ENCODE data around the gene SCYGR1. TPM values are rescaled to one million over a fixed set of nuclear protein-coding genes. Genes with fewer than 3 reads are reported as not detected.

Gene SCYGR1
- total RNA-seq, 6 experiments from 2014 or later, result not detected

DNA sequence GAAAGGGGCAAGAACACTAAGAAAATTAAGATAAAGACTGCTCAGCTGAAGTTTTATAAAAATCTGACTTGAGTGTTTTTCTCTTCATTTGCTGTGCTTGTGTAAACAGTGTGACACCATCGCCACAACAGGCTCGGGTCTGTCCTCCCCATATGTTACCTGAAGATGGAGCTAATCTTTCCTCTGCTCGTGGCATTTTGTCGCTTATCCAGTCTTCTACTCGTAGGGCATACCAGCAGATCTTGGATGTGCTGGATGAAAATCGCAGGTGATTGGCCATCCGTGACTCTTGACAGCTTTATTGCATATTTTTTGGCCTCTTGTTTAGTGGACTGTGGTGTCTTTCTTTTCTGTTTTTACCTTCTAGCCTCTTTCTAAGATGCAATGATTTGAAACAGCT lies 40.6 kb downstream of the SCYGR1 start:
- Mint-ChIP-seq H3K9me3 (no peaks in the 10 kb centered on the region), H3K27me3 (ENCODE audit: insufficient read depth) (no peaks in the 10 kb centered on the region), H3K4me1 (ENCODE audit: low read depth) (0 out of 2 replicates have a peak, but pooled peaks cover 4% of the 10 kb centered on the region), H3K36me3 (ENCODE audit: low read depth) (peaks cover 14% of the 10 kb centered on the region; the same call in 1 of the 2 replicates), H3K4me3 (no peak overlapping the region), H3K27ac (no peak overlapping the region)
- DNase-seq, result no peak
- TF ChIP-seq, protein P1, sequence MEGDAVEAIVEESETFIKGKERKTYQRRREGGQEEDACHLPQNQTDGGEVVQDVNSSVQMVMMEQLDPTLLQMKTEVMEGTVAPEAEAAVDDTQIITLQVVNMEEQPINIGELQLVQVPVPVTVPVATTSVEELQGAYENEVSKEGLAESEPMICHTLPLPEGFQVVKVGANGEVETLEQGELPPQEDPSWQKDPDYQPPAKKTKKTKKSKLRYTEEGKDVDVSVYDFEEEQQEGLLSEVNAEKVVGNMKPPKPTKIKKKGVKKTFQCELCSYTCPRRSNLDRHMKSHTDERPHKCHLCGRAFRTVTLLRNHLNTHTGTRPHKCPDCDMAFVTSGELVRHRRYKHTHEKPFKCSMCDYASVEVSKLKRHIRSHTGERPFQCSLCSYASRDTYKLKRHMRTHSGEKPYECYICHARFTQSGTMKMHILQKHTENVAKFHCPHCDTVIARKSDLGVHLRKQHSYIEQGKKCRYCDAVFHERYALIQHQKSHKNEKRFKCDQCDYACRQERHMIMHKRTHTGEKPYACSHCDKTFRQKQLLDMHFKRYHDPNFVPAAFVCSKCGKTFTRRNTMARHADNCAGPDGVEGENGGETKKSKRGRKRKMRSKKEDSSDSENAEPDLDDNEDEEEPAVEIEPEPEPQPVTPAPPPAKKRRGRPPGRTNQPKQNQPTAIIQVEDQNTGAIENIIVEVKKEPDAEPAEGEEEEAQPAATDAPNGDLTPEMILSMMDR (IDR thresholded peaks at IDR 0.05), result no peak

DNA sequence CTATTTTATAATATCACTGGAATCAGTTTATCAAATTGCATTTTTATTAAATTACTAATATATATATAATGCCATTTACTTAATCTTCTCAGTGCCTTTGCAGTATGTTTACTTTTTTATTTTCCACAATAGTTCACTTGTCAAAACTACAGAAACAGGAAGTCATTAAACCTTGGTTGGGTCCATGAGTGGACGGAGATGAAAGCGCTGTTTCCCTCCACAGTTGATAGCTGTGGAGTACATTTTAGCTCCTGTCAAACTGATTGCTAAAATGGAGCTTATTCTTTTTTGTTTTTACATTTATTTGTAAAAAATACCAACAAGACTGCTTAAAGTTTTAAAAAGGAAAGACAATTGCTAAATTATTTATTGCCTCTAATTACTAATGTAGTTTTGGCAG lies 43.5 kb downstream of the SCYGR1 start:
- TF ChIP-seq, protein P1 (IDR thresholded peaks at IDR 0.05), result no peak
- Mint-ChIP-seq H3K27ac (no peak overlapping the region), H3K4me3 (no peak overlapping the region), H3K27me3 (ENCODE audit: insufficient read depth) (no peaks in the 10 kb centered on the region), H3K36me3 (ENCODE audit: low read depth) (peaks cover 14% of the 10 kb centered on the region; the same call in 1 of the 2 replicates), H3K4me1 (ENCODE audit: low read depth) (0 out of 2 replicates have a peak, but pooled peaks cover 4% of the 10 kb centered on the region), H3K9me3 (no peaks in the 10 kb centered on the region)
- no peak for DNase-seq

DNA sequence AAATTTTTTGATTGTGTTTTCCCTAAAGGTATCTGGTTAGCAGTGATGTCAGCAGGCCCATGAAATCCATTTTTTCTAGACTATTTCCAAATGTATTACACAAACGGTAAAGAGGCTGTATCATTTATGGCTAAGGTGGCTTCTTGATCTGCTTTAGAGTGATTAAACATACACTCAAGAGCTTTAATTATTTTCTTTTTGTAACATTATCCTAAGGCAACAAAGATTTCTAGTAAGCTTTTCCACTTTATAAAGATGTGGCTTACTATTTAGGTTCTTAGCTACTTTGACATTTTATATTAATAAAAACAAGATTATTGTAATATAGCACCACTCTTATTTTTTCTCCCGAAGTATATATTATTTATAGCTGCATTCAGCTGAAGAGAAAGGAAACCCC lies 46.2 kb downstream of the SCYGR1 start:
- H3K27me3 Mint-ChIP-seq (ENCODE audit: insufficient read depth), result no peaks in the 10 kb centered on the region
- no peak for DNase-seq
- H3K4me3 Mint-ChIP-seq, result no peak overlapping the region
- TF ChIP-seq, protein P1 (IDR thresholded peaks at IDR 0.05), result no peak
- H3K36me3 Mint-ChIP-seq (ENCODE audit: low read depth), result peaks cover 10% of the 10 kb centered on the region; the same call in 1 of the 2 replicates
- no peak overlapping the region for H3K27ac Mint-ChIP-seq
- H3K9me3 Mint-ChIP-seq, result no peaks in the 10 kb centered on the region
- 0 out of 2 replicates have a peak, but pooled peaks cover 4% of the 10 kb centered on the region for H3K4me1 Mint-ChIP-seq (ENCODE audit: low read depth)

DNA sequence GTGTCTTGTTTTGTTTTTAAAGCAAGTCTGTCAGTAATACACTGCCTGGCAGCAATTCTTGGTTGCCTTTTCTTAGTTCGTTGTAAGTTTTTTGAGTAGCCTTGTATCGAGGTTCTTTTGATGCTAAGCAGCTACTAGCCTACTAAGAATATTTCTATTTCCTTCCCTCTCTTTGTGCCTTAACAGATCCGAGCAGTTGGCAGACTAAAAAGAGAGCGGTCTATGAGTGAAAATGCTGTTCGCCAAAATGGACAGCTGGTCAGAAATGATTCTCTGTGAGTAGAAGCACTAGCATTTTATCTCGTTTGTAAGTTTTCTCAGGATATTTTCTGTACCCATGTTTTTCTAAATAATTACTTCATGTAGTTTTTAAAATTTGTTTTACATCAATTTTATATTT lies 47.6 kb downstream of the SCYGR1 start:
- H3K27me3 Mint-ChIP-seq (ENCODE audit: insufficient read depth), result no peaks in the 10 kb centered on the region
- no peaks in the 10 kb centered on the region for H3K9me3 Mint-ChIP-seq
- H3K4me3 Mint-ChIP-seq, result no peak overlapping the region
- TF ChIP-seq, protein P1 (IDR thresholded peaks at IDR 0.05), result no peak
- peaks cover 20% of the 10 kb centered on the region for H3K36me3 Mint-ChIP-seq (ENCODE audit: low read depth)
- DNase-seq, result no peak
- H3K4me1 Mint-ChIP-seq (ENCODE audit: low read depth), result 0 out of 2 replicates have a peak, but pooled peaks cover 4% of the 10 kb centered on the region
- no peak overlapping the region for H3K27ac Mint-ChIP-seq

DNA sequence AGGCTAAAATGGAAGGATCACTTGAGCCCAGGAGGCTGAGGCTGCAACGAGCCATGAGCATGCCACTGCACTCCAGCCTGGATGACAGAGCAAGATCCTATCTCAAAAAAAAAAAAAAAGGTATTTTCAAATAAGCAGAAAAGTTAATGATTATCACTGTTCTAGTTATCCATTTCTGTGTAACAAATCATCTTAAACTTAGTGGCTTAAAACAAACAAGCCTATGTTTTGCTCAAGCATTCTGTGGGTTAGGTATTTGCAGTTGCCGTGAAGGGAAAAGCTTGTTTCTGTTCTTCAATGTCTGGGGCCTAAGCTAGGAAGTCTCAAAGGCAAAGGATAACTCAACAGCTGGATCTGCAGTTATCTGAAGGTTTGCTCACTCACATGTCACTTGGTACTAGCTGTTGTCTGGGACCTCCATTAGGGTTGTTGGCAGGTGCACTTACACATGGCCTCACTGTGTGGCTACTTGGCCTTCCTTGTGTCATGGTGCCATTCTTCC lies 48.6 kb downstream of the SCYGR1 start:
- Mint-ChIP-seq H3K4me3 (no peak overlapping the region), H3K9me3 (no peaks in the 10 kb centered on the region), H3K36me3 (ENCODE audit: low read depth) (peaks cover 25% of the 10 kb centered on the region), H3K27ac (no peak overlapping the region), H3K27me3 (ENCODE audit: insufficient read depth) (no peaks in the 10 kb centered on the region), H3K4me1 (ENCODE audit: low read depth) (no peaks in the 10 kb centered on the region)
- TF ChIP-seq, protein P1 (IDR thresholded peaks at IDR 0.05), result no peak
- no peak for DNase-seq

Other genes starting within 250 kb of the SCYGR1 start
- under 1 TPM in 3 of 6 experiments, not detected in 3; 0.02 to 0.11 (median 0.03) TPM for gene COL4A4, start 223.7 kb downstream of the SCYGR1 start, total RNA-seq (2021; fragmentation: NEBNext Ultra II Directional; extraction: Animal tissue kit (Norgen Biotek cat#: 25700))
- gene COL4A3, start 223.3 kb downstream of the SCYGR1 start, total RNA-seq (2021; fragmentation: NEBNext Ultra II Directional; extraction: Animal tissue kit (Norgen Biotek cat#: 25700)), result not detected
- 10 to 100 TPM; 53.7 to 75.0 (median 65.6) TPM for gene MFF, start 62.7 kb downstream of the SCYGR1 start, total RNA-seq (2021; fragmentation: NEBNext Ultra II Directional; extraction: Animal tissue kit (Norgen Biotek cat#: 25700))
- under 1 TPM; 0.09 to 0.34 (median 0.22) TPM for gene TM4SF20, start 8.6 kb downstream of the SCYGR1 start, total RNA-seq (2021; fragmentation: NEBNext Ultra II Directional; extraction: Animal tissue kit (Norgen Biotek cat#: 25700))
- gene AGFG1, start 84.2 kb upstream of the SCYGR1 start, total RNA-seq (2021; fragmentation: NEBNext Ultra II Directional; extraction: Animal tissue kit (Norgen Biotek cat#: 25700)), result 100 to 1,000 TPM in 1 of 6 experiments, 10 to 100 TPM in 5; 62.3 to 105 (median 74.0) TPM
- gene SCYGR2, start 210.9 kb upstream of the SCYGR1 start, total RNA-seq (2021; fragmentation: NEBNext Ultra II Directional; extraction: Animal tissue kit (Norgen Biotek cat#: 25700)), result not detected
- gene SCYGR3, start 226.9 kb upstream of the SCYGR1 start, total RNA-seq (2021; fragmentation: NEBNext Ultra II Directional; extraction: Animal tissue kit (Norgen Biotek cat#: 25700)), result not detected
- not detected for gene SCYGR4, start 229.5 kb upstream of the SCYGR1 start, total RNA-seq (2021; fragmentation: NEBNext Ultra II Directional; extraction: Animal tissue kit (Norgen Biotek cat#: 25700))

Measured in HFFc6 (cell line).